Right lobe of liver (tissue), 4 donors: ENCODE results near the gene RUBCN.
"Not testable (repeated sequence)": the region's sequence is repeated elsewhere in the genome, so short reads cannot be mapped to it uniquely, and the experiment has no call there.

Experiments
- CTCF ChIP-seq, 4 donors: fragments of 200-600 bp in 3 of 4; fragments of 450-650 bp in 1 of 4; IDR thresholded peaks; one replicate each; pipeline versions ENCODE4 v1.5.1 to v1.8.0; 2016 to 2022; ENCODE audit warnings: antibody characterized with exemption in 4 of 4, mild to moderate bottlenecking in 2 of 4
- POLR2A ChIP-seq: fragments of 450-650 bp; IDR thresholded peaks from one replicate; pipeline ENCODE4 v1.6.1; 2017; ENCODE audit warnings: antibody characterized with exemption, mild to moderate bottlenecking
- donor health status: DM: no; HTN: no; CAD: no.
- donor health status: DM: no; HTN: no; CAD: no.
- donor health status: DM: no; HTN: yes; CAD: no.

GRCh38 chr3:197661874-197662273 is 74.8 kb downstream of the RUBCN start:
- not testable (repeated sequence) for TF ChIP-seq CTCF (IDR thresholded peaks at IDR 0.05); POLR2A
